Hematopoietic multipotent progenitor cell treated with erythropoietin and hydrocortisone succinate and interleukin-3 and kit ligand, for 6 days (in vitro differentiated cells): ENCODE data around the gene GPR142.

ENCODE experiments used
- DNase-seq: peaks from one replicate; pipeline ENCODE4 v3.0.0-alpha.2; 2015

GPR142 gene

DNA sequence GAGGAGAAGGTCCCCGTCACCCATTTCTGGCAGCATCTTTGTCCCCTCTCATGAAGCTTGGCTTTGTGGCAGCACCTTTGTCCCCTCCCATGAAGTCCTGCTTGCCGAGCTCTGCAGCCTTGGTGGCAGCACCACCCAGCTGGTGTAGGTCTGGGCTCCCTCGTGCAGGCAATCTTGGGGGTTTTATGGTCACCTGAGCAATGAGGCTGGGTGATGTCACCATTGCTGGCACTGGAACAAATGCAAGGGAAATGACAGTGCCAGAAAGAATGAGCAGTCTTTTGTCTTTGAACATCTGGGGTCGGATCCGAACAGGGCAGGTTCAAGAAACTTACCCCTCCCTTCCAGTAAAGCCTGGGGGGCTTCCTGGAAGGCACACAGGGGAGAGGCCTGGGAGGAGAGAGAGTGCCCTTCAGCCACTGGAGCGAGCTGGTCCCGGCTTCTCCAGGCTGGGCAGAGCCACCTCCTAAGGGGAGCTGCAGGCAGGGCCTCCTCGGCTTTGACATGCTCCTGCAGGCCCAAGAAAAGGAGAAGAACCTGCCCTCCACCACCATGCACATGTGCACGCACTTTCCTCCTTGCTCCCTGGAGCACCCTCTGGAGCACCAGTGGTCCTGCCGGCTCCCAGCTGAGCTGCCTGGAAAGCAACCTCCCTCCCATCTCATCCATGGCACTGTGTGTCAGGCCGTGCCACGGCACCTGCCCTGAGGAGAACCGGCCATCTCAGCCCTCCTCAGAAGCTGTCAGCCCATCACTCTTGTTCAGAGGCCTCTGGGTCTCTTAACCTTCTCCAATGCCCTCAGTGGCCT is 21.7 kb upstream of the GPR142 start:
- DNase-seq: no peak

- no peak for DNase-seq
Measured at GRCh38 chr17:74347646-74348045, 19.7 kb upstream of the GPR142 start.

GRCh38 chr17:74349120-74349519 is 18.2 kb upstream of the GPR142 start:
- DNase-seq: no peak

- DNase-seq: no peak
Measured at GRCh38 chr17:74350486-74350885, 16.8 kb upstream of the GPR142 start.

- DNase-seq: peak; percentile 39
Measured at GRCh38 chr17:74351552-74352210, 15.6 kb upstream of the GPR142 start.

DNA sequence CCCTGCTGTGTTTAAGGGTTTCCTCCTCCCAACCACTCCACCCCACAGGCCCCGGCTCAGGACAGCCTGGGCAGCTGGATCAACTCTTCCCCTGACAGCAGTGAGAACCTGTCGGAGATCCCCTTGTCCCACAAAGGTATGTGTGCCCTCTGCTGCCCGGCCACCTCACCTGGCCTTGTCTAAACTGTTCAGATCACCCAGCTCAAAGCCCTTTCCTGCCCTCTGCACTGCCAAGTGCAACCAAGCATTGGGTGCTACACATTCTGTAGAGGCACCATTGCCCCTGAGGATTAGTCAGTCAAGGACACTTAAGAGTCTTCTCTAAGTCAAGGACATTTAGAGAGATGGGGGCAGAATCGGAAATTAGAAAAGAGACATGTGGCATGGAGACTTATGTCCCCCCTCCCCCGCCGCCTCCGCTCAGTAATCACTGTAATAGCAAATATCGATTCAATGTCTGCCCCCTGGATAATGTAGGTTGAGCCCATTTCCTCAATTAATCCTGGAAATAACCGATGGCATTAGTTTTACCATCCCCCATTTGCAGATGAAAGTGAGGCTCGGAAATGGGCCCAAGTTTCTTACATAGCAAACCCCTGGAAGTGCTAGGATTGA is 13.8 kb upstream of the GPR142 start:
- DNase-seq: no peak

- DNase-seq: peak; percentile 89
Measured at GRCh38 chr17:74354123-74354522, 13.2 kb upstream of the GPR142 start.

DNA sequence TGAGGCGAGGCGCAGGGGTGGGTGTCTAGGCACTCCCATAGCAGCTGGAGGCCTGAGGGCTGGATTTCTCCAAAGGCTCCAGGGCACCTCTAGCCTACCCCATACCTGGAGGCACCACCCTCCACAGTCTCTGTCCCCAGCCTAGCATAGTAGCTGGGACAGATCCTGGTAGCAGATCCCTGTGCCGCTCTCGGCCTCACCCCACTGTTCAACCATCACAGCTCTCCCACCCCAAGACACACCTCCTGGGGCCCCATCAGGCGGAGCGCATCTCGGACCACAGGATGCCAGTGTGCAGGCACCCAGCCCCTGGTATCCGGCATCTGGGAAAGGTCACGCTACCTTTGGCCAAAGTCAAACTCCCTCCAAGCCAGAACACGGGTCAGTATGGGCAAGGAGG is 12.7 kb upstream of the GPR142 start:
- no peak for DNase-seq

GRCh38 chr17:74355065-74355464 is 12.2 kb upstream of the GPR142 start:
- no peak for DNase-seq

DNA sequence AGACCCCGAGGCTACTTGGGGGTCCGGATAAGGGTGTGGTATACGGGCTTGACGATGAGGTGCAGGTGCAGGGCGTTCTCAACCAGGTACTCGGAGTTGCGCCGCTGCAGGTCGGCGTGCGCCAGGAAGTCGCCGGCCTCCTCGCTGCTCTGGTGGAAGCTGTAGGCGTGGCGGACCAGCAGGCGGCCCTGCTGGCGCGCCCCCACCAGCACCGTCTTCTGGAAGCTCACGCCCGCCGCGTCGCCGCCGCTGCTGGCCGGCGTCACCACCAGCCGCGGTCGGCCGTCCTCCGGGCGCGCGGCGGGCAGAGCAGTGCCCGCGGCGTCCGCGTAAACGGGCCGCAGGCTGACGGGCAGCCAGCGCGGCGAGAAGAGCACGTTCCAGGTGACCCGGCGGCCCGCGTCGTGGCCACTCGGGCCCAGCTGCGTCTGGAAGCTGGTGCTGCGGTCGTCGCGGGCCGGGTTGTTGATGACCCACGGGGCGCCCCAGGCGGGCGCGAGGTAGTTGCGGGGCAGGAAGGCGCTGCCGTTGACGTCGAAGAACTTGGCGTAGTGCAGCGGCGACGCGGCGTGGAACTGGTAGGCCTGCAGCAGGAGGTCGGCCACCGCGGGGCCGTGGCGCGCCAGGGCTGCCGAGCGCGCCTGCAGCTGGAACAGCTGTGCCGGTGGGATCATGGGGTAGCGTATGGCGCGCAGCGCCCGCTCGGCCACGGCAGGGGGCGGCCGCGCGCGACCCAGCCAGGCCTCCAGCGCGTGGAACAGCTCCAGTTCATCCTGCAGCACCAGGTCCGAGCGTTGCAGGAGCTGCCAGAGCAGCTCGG is 10.4 kb upstream of the GPR142 start:
- peak; percentile 70 for DNase-seq

- no peak for DNase-seq
Measured at GRCh38 chr17:74357466-74357809, 9.9 kb upstream of the GPR142 start.

- DNase-seq: no peak
Measured at GRCh38 chr17:74358697-74359096, 8.6 kb upstream of the GPR142 start.

GRCh38 chr17:74359916-74360315 is 7.4 kb upstream of the GPR142 start:
- DNase-seq: no peak

DNA sequence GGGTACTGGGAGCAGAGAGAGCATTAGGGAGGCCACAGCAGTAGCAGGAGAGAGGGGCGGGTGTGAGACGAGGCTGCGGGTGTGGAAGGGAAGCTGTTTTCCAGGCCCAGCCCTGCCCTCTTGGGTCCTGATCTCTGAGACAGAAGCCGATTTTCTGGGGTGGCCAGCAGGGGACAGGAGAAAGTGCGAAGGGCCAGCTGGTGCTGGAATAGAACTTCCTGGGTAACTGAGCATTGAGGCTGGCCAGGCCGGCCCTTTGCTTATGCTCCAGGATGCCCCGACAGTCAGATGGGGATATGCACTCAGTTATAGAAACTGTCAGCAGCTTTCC is 6.4 kb upstream of the GPR142 start:
- DNase-seq: no peak

- DNase-seq: peak; percentile 47
Measured at GRCh38 chr17:74361230-74362068, 5.9 kb upstream of the GPR142 start, which contains the start of gene BTBD17. BTBD17 (minus strand) TSS chr17:74361868; CDS start chr17:74361819, 49 bp downstream.

DNA sequence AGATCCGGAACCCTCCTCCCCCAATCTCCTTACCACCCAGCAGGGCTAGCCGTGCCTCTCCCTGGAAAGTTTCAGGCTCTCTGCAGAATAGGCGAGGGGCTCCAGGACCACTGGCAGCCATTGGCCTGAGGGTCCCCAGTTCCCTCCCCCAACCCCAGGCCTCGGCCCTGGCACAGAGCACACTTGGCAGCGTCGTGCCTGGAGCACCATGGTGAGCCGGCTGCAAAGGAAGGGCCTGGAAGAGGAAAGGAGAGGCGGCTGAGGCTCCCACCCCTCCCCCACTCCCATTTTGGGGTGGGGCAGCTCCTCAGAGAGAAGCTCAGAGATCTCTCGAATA is 5.3 kb upstream of the GPR142 start:
- DNase-seq: no peak

DNA sequence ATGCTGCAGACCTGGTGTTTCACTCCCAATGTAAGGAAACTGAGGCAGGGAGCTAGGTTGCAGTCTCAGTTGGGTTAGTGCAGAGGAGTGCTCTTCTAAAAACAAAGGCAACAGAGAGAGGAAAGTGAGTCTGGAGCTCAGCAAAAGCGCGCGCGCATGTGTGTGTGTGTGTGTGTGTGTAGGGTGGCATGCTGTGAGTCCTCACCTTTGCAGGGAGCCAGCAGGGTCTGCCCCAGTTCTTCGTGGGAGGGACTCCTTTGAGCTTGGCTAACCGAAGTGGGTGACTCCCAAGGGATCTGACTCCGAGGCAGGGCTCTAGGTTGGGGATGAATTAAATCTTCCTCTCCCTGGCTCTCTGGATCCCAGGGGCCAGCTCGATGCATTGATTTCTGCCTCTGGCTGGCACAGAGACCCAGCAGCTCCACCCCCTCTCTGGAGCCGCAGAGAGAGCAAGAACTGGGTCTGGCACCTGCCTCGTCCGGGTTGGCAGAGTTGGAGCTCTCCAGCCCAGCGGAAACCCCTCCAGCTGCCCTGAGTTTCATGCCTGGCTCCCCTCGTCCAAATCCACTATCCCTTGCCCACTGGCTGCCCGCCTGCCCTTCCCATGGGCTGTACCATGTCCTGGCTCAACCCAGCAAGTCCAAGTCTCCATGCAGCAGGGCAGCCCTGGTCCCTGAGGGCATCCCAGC is 4.4 kb upstream of the GPR142 start:
- DNase-seq: no peak

DNA sequence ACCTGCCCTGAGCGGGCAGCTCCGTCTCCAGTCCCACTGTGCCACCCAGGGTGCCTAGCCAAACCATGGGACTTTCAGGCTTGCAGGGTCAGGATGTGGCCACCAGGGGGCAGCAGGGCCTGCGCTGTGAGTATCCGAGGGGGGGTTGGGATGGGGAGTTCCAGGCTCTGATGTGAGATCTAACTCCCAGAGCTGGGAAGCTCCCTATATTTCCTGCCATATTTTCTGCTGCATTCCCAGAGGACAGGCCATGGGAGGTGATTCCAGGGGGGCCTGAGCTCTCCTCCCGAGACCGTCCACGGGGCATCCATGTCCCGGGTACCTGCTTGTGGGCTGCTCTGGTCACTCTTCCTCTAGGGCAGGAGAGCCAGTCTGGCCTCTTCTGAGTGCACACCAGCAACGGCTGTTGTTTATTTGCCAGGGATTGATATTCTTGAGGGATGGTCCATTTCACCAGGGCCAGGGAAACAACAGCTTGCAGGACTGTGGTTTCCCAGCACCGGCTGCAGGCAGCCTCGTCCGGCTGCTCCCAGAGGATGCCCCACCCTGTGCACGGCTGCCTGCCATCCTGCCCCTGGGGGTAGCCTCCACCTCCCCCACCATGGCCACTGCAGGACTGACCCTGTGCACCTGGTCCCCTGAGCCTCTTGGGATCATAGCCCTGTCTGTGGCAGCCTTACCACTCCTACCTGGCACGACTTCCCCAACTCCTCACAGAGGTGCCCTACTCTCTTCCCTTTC is 1.2 kb downstream of the GPR142 start:
- peak; percentile 79 for DNase-seq

DNA sequence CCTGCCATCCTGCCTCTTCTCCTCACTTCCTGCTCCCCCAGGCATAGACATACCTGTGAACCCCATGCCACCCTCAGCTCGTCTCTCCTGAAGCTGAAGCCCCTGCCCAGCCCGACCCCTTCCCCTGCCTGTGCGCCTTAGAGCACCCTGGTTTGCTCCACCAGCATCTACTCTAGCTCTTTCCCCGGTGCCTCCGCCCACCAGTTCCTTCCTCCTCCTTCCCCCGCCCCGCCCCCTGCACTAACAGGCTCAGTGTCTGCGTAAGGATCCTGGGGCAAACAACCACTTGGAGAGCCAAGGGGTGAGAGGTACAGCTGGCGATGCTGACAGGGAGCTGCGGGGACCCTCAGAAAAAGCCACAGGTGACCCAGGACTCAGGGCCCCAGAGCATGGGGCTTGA is 1.9 kb downstream of the GPR142 start:
- peak; percentile 76 for DNase-seq

- no peak for DNase-seq
Measured at GRCh38 chr17:74369665-74370490, 2.6 kb downstream of the GPR142 start.
